ENCODE results near the gene KRT33B.
A peak's percentile ranks its signal among the peaks of the same experiment; 100 is the strongest.

The KRT33B gene

DNA sequence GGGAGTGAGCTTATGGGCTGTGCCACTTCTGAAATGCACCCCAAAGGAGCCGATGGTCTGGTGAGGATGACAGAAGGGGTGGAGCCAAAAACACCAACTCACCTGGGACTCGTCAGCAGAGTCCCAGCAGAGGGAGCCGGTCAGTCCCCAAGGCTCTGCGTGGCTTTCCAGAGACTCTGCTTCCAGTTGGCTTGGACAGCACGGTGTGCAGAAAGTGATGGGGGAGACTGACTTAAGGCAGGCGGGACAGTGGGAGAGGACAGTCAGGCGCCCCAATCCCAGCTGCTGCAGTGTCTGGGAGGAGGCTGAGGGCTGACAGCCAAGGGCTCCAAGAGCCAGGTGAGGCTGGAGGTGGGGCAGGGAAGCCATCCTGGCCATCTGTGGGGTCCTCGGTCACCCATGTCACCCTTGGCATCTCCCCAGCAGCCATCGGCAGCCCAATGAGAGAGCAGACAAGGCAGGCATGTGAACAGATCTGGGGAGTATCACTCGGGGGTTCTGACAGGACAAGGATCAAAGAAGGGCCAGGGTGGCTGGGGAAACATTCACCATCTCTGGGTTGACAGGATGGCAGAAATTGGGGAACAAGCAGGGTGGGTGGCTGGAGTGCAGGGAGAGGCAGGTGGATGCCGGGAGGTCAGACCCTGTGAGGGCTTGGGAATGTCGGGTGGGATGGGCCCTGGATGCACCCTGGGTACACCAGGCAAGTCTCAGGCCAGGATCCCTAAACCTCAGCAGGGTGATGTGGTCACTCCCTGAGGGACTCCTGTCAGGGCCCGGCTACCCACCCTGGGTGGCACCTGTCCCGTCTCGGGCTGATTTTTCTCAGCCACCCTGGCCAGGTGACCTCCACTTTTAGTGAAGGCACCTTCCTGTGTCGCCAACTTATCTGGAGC is 45.2 kb downstream of the KRT33B start:
- no peak for DNase-seq (ENCODE audit: low spot score)

DNA sequence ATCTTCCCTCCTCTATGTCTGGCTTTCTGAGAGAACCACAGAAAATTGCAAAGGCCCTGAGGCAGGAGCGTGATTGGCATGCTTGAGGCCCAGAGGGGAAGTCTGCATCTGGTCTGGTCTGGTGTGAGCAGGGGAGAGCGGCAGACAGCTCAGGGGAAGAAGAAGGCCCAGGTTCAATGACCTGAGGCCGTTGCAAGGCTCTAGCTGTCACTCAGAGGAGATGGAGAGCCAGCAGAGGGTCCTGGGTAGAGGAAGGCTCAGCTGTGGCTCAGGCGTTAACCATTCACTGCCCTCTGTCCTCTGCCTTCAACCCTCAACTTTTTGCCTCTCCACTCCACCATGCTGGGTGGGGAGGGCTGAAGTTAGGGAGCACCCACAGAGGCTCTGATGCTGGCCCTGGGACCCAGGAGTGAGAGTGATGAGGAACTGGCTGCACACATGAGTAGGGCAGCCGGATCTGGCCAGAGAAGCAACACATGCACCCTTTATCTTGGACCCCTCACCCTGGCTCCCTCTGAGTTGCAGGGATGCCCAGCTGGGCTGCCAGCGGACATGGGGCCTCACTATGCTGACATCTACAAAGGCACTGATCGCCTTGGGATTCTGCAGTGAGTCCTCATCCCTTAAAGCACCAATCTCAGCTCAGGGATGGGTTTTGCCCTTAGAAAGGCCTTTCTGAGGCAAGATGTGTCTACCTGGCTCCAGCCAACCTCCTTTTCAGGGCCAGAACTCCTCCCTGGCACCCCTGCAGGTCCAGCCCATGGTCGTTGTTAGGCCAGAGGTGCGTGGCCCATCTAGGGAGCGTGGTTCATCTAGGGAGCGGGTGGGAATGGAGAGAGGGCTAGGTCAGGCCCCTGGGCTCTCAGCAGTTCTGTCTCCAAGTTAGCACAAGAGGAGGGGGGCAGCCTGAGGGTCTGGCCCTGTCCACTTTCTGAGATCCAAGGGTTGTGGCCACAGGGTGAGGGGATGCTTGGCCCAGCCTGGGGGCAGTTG is 46.4 kb downstream of the KRT33B start:
- no peak for DNase-seq (ENCODE audit: low spot score)

DNA sequence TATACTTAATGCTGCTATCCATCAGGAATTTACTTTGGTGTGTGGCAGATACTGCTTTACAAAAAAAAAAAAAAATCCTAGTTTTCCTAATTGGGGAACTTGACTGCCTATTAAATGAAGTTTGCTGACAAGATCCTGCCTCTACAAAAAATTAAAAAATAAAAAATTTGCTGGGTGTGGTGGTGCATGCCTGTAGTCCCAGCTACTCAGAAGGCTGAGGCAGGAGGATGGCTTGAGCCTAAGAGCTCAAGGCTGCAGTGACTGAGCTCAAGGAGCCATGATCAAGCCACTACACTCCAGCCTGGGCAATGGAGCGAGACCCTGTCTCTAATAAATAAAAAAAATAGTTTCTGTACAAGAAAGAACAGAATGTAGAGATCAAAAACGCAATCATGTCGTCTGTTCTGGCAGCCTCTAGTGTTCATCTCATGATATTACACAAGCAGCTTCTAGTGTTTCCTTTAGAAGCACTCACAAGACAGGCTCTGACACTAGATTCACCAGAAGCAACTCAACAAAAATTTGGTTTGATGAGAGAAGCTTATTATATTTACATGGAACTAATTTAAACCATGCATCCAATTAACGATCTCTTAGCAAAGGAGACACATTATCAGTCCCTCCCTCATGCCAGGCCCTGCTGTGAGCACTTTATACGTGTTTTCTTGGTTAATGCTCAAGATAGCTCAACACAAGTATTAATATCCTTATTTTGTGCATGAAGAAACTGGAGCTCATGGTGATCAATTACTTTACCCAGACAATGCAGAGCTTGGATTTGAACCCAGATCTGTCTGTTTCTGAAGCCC is 47.3 kb downstream of the KRT33B start:
- peak; percentile 53 for DNase-seq (ENCODE audit: low spot score)

DNA sequence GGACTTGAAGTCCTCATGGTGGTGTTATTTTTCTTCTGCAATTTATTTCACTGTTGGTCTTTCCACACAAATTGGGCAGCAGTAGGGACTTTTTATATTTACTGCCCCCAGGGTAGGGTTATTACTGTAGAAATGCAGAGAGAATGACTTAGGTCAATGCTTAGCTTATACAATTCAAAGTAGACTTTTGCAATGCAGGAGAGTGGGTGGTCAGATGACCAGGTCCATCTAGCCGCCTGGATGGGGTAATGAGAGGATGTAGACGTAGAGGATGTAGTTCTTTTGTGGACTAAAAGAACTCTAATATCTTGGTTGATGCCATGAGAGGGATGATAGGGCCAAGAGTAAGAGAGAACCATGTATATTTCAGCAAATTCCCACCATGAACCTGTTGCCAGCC is 51.4 kb downstream of the KRT33B start:
- no peak for DNase-seq (ENCODE audit: low spot score)

DNA sequence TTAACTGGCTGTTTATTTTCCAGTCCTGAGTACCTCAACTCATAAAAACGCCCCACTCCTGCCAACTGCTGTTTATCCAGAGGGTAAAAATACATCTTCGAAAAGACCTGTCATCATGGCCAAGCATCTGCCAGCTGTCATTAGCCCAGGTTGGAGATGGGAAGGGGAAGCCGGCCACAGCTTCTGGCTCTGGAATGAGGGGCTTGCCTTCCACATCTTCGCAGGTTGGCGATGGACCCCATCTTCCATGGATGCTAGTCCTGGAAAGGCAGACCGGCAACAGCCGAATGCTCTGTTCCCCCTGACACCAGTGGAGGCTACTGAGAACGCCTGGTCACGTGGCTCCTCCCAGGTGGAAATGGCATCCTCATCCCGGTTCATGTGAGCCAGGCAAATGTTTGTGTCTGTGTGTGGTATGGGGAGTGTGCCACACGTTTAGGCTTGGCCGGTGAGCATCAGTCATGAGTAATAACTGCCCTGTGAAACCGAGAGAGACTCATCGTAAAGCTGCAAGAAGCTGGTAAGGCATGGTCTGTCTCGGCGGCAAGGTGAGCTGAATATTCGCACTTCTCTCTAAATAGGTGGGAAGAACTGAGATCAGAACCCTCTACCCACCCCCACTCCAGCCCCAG is 53.7 kb downstream of the KRT33B start:
- no peak for DNase-seq (ENCODE audit: low spot score)

DNA sequence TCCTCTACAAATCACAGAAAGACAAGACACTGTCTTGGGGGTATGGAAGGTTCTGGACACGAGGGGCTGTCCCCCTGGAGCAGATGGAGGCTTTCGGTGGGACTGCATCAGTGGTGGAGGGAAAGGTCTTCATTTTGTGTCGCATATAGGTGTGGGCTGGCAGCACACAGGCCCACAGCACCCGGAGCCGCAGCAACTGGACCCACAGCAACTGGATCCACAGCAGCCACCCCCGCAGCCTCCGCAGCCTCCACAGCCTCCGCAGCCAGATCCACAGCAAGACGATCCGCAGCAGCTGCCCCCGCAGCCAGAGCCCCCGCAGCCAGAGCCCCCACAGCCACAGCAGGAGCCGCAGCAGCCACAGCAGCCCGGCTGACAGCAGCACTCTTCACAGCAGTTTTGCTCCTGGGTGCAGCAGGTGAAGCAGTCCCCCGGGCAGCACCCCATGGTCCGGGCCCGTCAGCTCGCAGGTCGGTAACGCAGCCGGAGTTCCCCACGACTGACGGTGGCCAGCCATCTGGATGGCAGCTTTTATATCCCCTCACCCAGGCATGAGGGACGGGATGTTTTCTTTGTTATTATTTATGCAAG is 54.3 kb downstream of the KRT33B start, which contains the start of gene KRTAP17-1:
TSS of gene KRTAP17-1 (minus strand) at position 507 of the 591 bp plus-strand sequence. CDS start at position 447, 60 bp downstream.
- no peak for DNase-seq (ENCODE audit: low spot score)
